Hepatocyte (in vitro differentiated cells): ENCODE measurements around the gene ABCD4. TPM values are rescaled to one million over a fixed set of nuclear protein-coding genes. Genes with fewer than 3 reads are reported as not detected.

Experiments used
- DNase-seq: peaks from one replicate; pipeline ENCODE4 v3.0.0-alpha.2; 2016; ENCODE audit warnings: low spot score
- H2AFZ ChIP-seq: fragments of 200-600 bp; sonication (generic); 2 replicates; pipeline ENCODE4 v1.6.0; 2016; ENCODE audit warnings: antibody characterized with exemption, mild to moderate bottlenecking
- H3K27ac ChIP-seq: fragments of 200-600 bp; sonication (generic); 2 replicates; pipeline ENCODE4 v1.5.1; 2016; ENCODE audit warnings: mild to moderate bottlenecking
- H3K27me3 ChIP-seq: fragments of 200-600 bp; sonication (generic); 2 replicates; pipeline ENCODE4 v1.6.1; 2016
- H3K36me3 ChIP-seq: fragments of 200-600 bp; sonication (generic); replicated peaks from 2 replicates; pipeline ENCODE4 v1.5.1; 2016; ENCODE audit warnings: low read depth; ENCODE audit not compliant: insufficient read depth
- H3K4me1 ChIP-seq: fragments of 200-600 bp; sonication (generic); 2 replicates; pipeline ENCODE4 v1.5.1; 2016; ENCODE audit warnings: mild to moderate bottlenecking, moderate library complexity; ENCODE audit not compliant: insufficient read depth
- H3K4me2 ChIP-seq: fragments of 200-600 bp; sonication (generic); 2 replicates; pipeline ENCODE4 v1.6.0; 2016
- H3K4me3 ChIP-seq: fragments of 200-600 bp; sonication (generic); 2 replicates; pipeline ENCODE4 v1.5.1; 2016; ENCODE audit warnings: mild to moderate bottlenecking
- H3K79me2 ChIP-seq: fragments of 200-600 bp; sonication (generic); 2 replicates; pipeline ENCODE4 v1.6.0; 2017; ENCODE audit warnings: mild to moderate bottlenecking
- H3K9me2 ChIP-seq: fragments of 200-600 bp; sonication (generic); replicated peaks from 2 replicates; pipeline ENCODE4 v1.6.0; 2017; ENCODE audit warnings: mild to moderate bottlenecking; ENCODE audit not compliant: insufficient read depth
- H3K9me3 ChIP-seq: fragments of 200-600 bp; sonication (generic); 2 replicates; pipeline ENCODE4 v1.5.1; 2016; ENCODE audit warnings: low read depth, mild to moderate bottlenecking
- H4K20me1 ChIP-seq: fragments of 200-600 bp; sonication (generic); 2 replicates; pipeline ENCODE4 v1.6.0; 2016; ENCODE audit warnings: mild to moderate bottlenecking; ENCODE audit not compliant: insufficient read depth, poor library complexity, severe bottlenecking
- EZH2 ChIP-seq: fragments of 200-600 bp; sonication (generic); IDR thresholded peaks from 2 replicates; pipeline ENCODE4 v1.6.1; 2016; ENCODE audit warnings: antibody characterized with exemption, mild to moderate bottlenecking, borderline replicate concordance
- EZH2phosphoT487 ChIP-seq: fragments of 200-600 bp; sonication (generic); IDR thresholded peaks from one replicate; pipeline ENCODE4 v1.6.1; 2018; ENCODE audit warnings: antibody characterized with exemption, mild to moderate bottlenecking, low read depth, moderate library complexity; ENCODE audit not compliant: unreplicated experiment, severe bottlenecking
- WGBS: methylation state at CpG from one replicate; pipeline ENCODE4 v1.1.6; 2016; ENCODE audit warnings: low lambda C conversion rate; ENCODE audit errors: missing lambda C conversion rate; 5-methylcytosine and 5-hydroxymethylcytosine counted together
- polyA plus RNA-seq: library from polyadenylated mRNA; unstranded; fragments of >200 nt; fragmentation: Nextera tagmentation; extraction: Ambion mirVana; gene quantifications from 2 replicates; pipeline ENCODE4 v1.2.1, GENCODE V29; 2016
- total RNA-seq: library from RNA; depleted of rRNA; stranded (reverse); fragments of >200 nt; gene quantifications from 2 replicates; pipeline ENCODE4 v1.2.3, GENCODE V29; 2014
- TF ChIP-seq, protein P1 (sequence below): fragments of 200-600 bp; sonication (generic); IDR thresholded peaks from 2 replicates; pipeline ENCODE4 v1.5.1; 2016; ENCODE audit warnings: antibody characterized with exemption, mild to moderate bottlenecking; ENCODE audit not compliant: poor library complexity

Gene ABCD4
- total and polyA plus RNA-seq, 2 experiments from 2014 or later, result 44.0 to 71.9 TPM

DNA sequence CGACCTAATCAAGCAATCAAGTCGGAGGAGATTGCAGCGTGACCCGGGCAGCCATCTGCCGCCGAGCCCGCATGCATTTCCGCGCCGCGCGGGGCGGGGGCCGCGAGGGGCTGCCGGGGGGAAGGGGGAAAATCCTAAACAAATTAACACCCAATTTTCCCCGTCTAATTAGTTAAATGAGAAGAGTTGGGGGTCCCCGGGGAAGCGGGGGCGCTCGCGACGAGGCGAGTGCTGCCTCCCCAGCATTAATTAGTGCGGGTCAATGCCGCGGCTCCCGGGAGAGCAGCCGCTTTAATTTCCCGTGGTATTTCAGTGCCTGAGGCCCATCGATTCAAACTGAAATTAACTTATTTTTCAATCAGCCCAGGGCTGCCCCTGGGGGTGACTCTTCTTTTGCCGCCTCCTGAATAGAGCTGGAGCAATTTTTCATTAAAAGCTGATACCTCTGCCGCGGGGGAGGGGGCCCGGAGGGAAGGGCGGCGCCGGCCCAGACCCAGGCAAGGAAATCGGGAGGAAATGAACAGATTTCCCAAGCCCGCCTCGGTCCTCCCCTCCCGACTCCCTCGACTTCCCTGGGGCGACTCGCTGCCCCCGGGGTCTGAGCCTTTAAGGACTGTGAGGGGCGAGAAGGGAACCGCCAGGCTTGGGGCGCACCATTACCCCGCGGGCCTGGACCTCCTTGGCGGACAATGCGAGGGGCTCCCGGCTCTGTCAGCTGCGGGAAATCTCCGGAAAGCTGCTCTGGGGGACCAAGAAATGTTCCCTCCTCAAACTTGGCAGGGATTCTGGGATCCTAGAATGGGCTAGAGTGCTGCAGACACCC, 44.6 kb downstream of the ABCD4 start:
- no peak for DNase-seq
- no peaks in the 10 kb centered on the region for H3K9me3 ChIP-seq
- no peaks in the 10 kb centered on the region for H3K9me2 ChIP-seq
- H3K79me2 ChIP-seq, result no peaks in the 10 kb centered on the region
- 8% methylated on average over 52 of the region's 56 CpGs for WGBS
- no peak overlapping the region for H3K27ac ChIP-seq
- TF ChIP-seq EZH2, result peak; percentile 93
- TF ChIP-seq, protein P1, sequence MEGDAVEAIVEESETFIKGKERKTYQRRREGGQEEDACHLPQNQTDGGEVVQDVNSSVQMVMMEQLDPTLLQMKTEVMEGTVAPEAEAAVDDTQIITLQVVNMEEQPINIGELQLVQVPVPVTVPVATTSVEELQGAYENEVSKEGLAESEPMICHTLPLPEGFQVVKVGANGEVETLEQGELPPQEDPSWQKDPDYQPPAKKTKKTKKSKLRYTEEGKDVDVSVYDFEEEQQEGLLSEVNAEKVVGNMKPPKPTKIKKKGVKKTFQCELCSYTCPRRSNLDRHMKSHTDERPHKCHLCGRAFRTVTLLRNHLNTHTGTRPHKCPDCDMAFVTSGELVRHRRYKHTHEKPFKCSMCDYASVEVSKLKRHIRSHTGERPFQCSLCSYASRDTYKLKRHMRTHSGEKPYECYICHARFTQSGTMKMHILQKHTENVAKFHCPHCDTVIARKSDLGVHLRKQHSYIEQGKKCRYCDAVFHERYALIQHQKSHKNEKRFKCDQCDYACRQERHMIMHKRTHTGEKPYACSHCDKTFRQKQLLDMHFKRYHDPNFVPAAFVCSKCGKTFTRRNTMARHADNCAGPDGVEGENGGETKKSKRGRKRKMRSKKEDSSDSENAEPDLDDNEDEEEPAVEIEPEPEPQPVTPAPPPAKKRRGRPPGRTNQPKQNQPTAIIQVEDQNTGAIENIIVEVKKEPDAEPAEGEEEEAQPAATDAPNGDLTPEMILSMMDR, result no peak
- TF ChIP-seq EZH2phosphoT487, result peak; percentile 34
- peak overlapping the region; percentile 87 for H3K4me3 ChIP-seq
- H4K20me1 ChIP-seq, result no peaks in the 10 kb centered on the region
- H2AFZ ChIP-seq, result peak overlapping the region; percentile 87
- H3K4me1 ChIP-seq, result peaks cover 3% of the 10 kb centered on the region
- H3K36me3 ChIP-seq, result no peaks in the 10 kb centered on the region
- H3K27me3 ChIP-seq, result peaks cover 20% of the 10 kb centered on the region
- peak overlapping the region; percentile 100 for H3K4me2 ChIP-seq

DNA sequence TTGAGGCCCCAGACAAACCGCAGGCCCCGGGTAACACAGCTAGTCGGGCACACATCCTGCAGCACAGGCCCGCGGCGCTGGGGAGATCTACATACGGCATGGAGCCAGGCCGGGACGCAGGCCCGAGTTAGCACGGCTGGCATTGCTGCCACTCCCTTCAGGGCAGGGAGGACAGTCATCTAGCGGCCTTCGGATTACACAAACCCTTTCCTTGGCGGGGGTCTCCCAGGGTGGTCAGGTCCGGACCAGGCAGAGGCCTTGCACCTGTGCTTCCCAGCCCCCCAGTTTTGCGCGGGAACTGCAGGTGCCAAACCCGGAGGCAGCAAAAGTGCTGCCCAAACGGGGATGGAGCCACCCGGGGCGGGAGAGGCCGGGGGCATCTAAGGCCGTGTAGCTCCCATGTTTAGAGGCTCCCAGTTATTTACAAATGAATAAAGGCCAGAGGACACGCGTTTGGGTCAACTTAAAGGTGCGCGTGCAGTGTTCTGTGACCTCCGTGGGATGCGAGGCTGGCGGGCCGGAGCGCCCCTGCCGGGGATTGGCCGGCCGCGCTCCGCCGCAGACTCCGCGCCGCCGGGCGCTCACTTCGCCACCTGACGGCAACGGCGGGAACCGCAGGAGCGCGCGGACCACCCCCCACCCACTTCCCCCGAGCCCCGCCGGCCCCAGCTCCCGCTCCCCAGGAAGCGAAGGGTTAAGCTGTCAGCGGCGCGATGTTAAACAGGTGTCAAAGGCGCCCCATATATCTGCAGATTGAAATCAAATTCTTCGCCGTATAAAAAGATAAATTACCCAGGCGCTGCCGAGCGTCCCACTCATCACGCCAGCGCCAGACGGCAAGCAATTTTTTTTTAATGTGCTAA, 45.4 kb downstream of the ABCD4 start:
- TF ChIP-seq EZH2, result no peak
- TF ChIP-seq EZH2phosphoT487, result no peak
- TF ChIP-seq, protein P1, result peak; percentile 69
- no peaks in the 10 kb centered on the region for H3K9me2 ChIP-seq
- peak overlapping the region; percentile 100 for H3K4me2 ChIP-seq
- peaks cover 3% of the 10 kb centered on the region for H3K4me1 ChIP-seq
- no peaks in the 10 kb centered on the region for H4K20me1 ChIP-seq
- H3K27ac ChIP-seq, result no peak overlapping the region
- DNase-seq, result peak; percentile 64
- peak overlapping the region; percentile 87 for H3K4me3 ChIP-seq
- no peaks in the 10 kb centered on the region for H3K79me2 ChIP-seq
- H3K27me3 ChIP-seq, result peaks cover 20% of the 10 kb centered on the region
- 26% methylated on average over 49 of the region's 68 CpGs for WGBS
- H2AFZ ChIP-seq, result peak overlapping the region; percentile 87
- H3K9me3 ChIP-seq, result no peaks in the 10 kb centered on the region
- H3K36me3 ChIP-seq, result no peaks in the 10 kb centered on the region

DNA sequence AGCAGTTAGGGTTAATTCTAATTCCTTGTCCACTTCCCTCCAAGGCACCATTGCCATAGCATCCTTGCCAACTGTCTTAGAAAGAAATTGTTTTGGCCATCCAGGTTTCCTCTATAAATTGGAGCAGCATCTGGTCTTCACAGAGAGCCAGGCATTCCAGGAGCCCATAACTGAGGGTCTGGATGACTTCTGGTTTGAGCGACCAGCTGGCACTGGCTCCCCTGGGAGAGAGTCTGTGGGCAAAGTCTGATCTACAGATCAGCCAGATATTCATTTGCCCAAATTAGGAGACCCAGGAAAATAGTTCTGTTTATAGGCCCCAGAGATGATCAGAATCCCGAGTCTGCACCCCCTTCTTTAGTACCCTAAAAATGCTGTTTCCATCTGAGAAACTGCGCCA, 47.5 kb downstream of the ABCD4 start:
- 76% methylated on average over 3 of the region's 3 CpGs for WGBS

More for the DNA sequence above, 47.5 kb downstream of the ABCD4 start:
- no peak overlapping the region for H3K27ac ChIP-seq
- no peak for DNase-seq
- H3K9me3 ChIP-seq, result no peaks in the 10 kb centered on the region
- peaks cover 20% of the 10 kb centered on the region for H3K27me3 ChIP-seq
- H3K36me3 ChIP-seq, result no peaks in the 10 kb centered on the region
- H4K20me1 ChIP-seq, result no peaks in the 10 kb centered on the region
- no peak overlapping the region for H3K4me2 ChIP-seq
- H3K4me1 ChIP-seq, result peaks cover 3% of the 10 kb centered on the region
- H3K9me2 ChIP-seq, result no peaks in the 10 kb centered on the region
- H3K79me2 ChIP-seq, result no peaks in the 10 kb centered on the region
- TF ChIP-seq EZH2 (no peak), EZH2phosphoT487 (no peak)
- TF ChIP-seq, protein P1, result no peak
- no peak overlapping the region for H3K4me3 ChIP-seq
- H2AFZ ChIP-seq, result no peak overlapping the region
